Smooth muscle cell (in vitro differentiated cells): ENCODE results near the gene APOBEC3B. TPM values are rescaled to one million over a fixed set of nuclear protein-coding genes. Genes with fewer than 3 reads are reported as not detected.

ENCODE experiments used
- DNase-seq: peaks from one replicate; lab custom pipeline; 2025; ENCODE audit not compliant: unreplicated experiment; lab: John Stamatoyannopoulos, UW
- H2AFZ ChIP-seq: fragments of 200-600 bp; sonication (generic); 2 replicates; pipeline ENCODE4 v1.6.0; 2016; ENCODE audit warnings: antibody characterized with exemption, low read depth, mild to moderate bottlenecking
- H3F3A ChIP-seq: fragments of 200-600 bp; sonication (generic); 2 replicates; pipeline ENCODE4 v1.6.0; 2017; ENCODE audit warnings: antibody characterized with exemption, low read depth
- H3K27ac ChIP-seq: fragments of 200-600 bp; sonication (generic); 2 replicates; pipeline ENCODE4 v1.5.1; 2016; ENCODE audit warnings: low read depth, mild to moderate bottlenecking
- H3K27me3 ChIP-seq: fragments of 200-600 bp; sonication (generic); 2 replicates; pipeline ENCODE4 v1.6.1; 2016; ENCODE audit warnings: low read depth, mild to moderate bottlenecking
- H3K36me3 ChIP-seq: fragments of 200-600 bp; sonication (generic); 2 replicates; pipeline ENCODE4 v1.5.1; 2016; ENCODE audit warnings: low read depth
- H3K4me1 ChIP-seq: fragments of 200-600 bp; sonication (generic); 2 replicates; pipeline ENCODE4 v1.5.1; 2016; ENCODE audit warnings: low read depth
- H3K4me2 ChIP-seq: fragments of 200-600 bp; sonication (generic); 2 replicates; pipeline ENCODE4 v1.6.0; 2016; ENCODE audit warnings: mild to moderate bottlenecking
- H3K4me3 ChIP-seq: fragments of 200-600 bp; sonication (generic); 2 replicates; pipeline ENCODE4 v1.5.1; 2016; ENCODE audit warnings: mild to moderate bottlenecking
- H3K79me2 ChIP-seq: fragments of 200-600 bp; sonication (generic); 2 replicates; pipeline ENCODE4 v1.6.0; 2016; ENCODE audit warnings: low read depth, mild to moderate bottlenecking
- H3K9ac ChIP-seq: fragments of 200-600 bp; sonication (generic); 2 replicates; pipeline ENCODE4 v1.6.0; 2016; ENCODE audit warnings: low read depth
- H3K9me3 ChIP-seq: fragments of 200-600 bp; sonication (generic); replicated peaks from 2 replicates; pipeline ENCODE4 v1.5.1; 2016; ENCODE audit warnings: low read depth
- H4K20me1 ChIP-seq: fragments of 200-600 bp; sonication (generic); 2 replicates; pipeline ENCODE4 v1.6.0; 2016; ENCODE audit warnings: low read depth
- WGBS: methylation state at CpG from one replicate; pipeline ENCODE4 v1.1.7; 2016; ENCODE audit warnings: low lambda C conversion rate; 5-methylcytosine and 5-hydroxymethylcytosine counted together
- polyA plus RNA-seq: library from polyadenylated mRNA; unstranded; fragments of >200 nt; fragmentation: Nextera tagmentation; extraction: Ambion mirVana; gene quantifications from 2 replicates; pipeline ENCODE4 v1.2.1, GENCODE V29; 2016
- total RNA-seq: library from RNA; depleted of rRNA; stranded (reverse); fragments of >200 nt; gene quantifications from 2 replicates; pipeline ENCODE4 v1.2.3, GENCODE V29; 2014
- TF ChIP-seq, protein P1 (sequence below): fragments of 200-600 bp; sonication (generic); IDR thresholded peaks from 2 replicates; pipeline ENCODE4 v1.5.1; 2017; ENCODE audit warnings: borderline replicate concordance, mild to moderate bottlenecking, antibody characterized with exemption; ENCODE audit not compliant: insufficient read depth, poor library complexity, severe bottlenecking

The APOBEC3B gene
- total and polyA plus RNA-seq, 2 experiments from 2014 or later, result 0.58 to 5.6 TPM

- Histone ChIP-seq H3K27ac (no peak overlapping the region), H3K9ac (no peak overlapping the region), H3K4me2 (no peak overlapping the region), H2AFZ (no peak overlapping the region), H3K4me3 (no peak overlapping the region), H3K4me1 (no peaks in the 10 kb centered on the region), H3K9me3 (no peaks in the 10 kb centered on the region), H3K79me2 (no peaks in the 10 kb centered on the region), H3K36me3 (no peaks in the 10 kb centered on the region), H3K27me3 (no peaks in the 10 kb centered on the region), H4K20me1 (no peaks in the 10 kb centered on the region), H3F3A (peaks cover 10% of the 10 kb centered on the region)
- DNase-seq, result no peak
- TF ChIP-seq, protein P1, sequence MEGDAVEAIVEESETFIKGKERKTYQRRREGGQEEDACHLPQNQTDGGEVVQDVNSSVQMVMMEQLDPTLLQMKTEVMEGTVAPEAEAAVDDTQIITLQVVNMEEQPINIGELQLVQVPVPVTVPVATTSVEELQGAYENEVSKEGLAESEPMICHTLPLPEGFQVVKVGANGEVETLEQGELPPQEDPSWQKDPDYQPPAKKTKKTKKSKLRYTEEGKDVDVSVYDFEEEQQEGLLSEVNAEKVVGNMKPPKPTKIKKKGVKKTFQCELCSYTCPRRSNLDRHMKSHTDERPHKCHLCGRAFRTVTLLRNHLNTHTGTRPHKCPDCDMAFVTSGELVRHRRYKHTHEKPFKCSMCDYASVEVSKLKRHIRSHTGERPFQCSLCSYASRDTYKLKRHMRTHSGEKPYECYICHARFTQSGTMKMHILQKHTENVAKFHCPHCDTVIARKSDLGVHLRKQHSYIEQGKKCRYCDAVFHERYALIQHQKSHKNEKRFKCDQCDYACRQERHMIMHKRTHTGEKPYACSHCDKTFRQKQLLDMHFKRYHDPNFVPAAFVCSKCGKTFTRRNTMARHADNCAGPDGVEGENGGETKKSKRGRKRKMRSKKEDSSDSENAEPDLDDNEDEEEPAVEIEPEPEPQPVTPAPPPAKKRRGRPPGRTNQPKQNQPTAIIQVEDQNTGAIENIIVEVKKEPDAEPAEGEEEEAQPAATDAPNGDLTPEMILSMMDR, result no peak
- 93% methylated on average over 12 of the region's 15 CpGs for WGBS
Observed at GRCh38 chr22:39024519-39025308, 42.6 kb downstream of the APOBEC3B start.

- H3K27ac ChIP-seq, result no peak overlapping the region
- peaks cover 3% of the 10 kb centered on the region for H3F3A ChIP-seq
- no peak overlapping the region for H2AFZ ChIP-seq
- 94% methylated on average over 12 of the region's 12 CpGs for WGBS
- no peak overlapping the region for H3K4me3 ChIP-seq
- H3K79me2 ChIP-seq, result no peaks in the 10 kb centered on the region
- H3K27me3 ChIP-seq, result no peaks in the 10 kb centered on the region
- TF ChIP-seq, protein P1, result no peak
- DNase-seq, result no peak
- no peaks in the 10 kb centered on the region for H3K36me3 ChIP-seq
- H3K9ac ChIP-seq, result no peak overlapping the region
- H3K4me2 ChIP-seq, result no peak overlapping the region
- H3K4me1 ChIP-seq, result no peaks in the 10 kb centered on the region
- H3K9me3 ChIP-seq, result no peaks in the 10 kb centered on the region
- H4K20me1 ChIP-seq, result no peaks in the 10 kb centered on the region
Observed at GRCh38 chr22:39026509-39027150, 44.5 kb downstream of the APOBEC3B start.

- H3K4me1 ChIP-seq, result no peaks in the 10 kb centered on the region
- H4K20me1 ChIP-seq, result no peaks in the 10 kb centered on the region
- no peak overlapping the region for H3K27ac ChIP-seq
- no peaks in the 10 kb centered on the region for H3K9me3 ChIP-seq
- no peaks in the 10 kb centered on the region for H3K79me2 ChIP-seq
- no peak for DNase-seq
- H3F3A ChIP-seq, result peaks cover 3% of the 10 kb centered on the region
- TF ChIP-seq, protein P1, result no peak
- no peaks in the 10 kb centered on the region for H3K27me3 ChIP-seq
- H3K36me3 ChIP-seq, result no peaks in the 10 kb centered on the region
- no peak overlapping the region for H2AFZ ChIP-seq
- H3K4me3 ChIP-seq, result no peak overlapping the region
- no peak overlapping the region for H3K4me2 ChIP-seq
- WGBS, result 93% methylated on average over 4 of the region's 4 CpGs
- no peak overlapping the region for H3K9ac ChIP-seq
Observed at GRCh38 chr22:39027717-39028116, 45.6 kb downstream of the APOBEC3B start.
